Duodenal mucosa (tissue), 2 donors: ENCODE results near the gene COX8C.

ENCODE experiments used
- H3K27ac ChIP-seq: one replicate; pipeline ENCODE4 v1.7.0; 2013; ENCODE audit warnings: low read depth, low read length
- H3K27me3 ChIP-seq, 2 donors: one replicate each; pipeline ENCODE4 v1.7.0; 2013; ENCODE audit warnings: low read length in 2 of 2, control low read depth in 1 of 2; ENCODE audit not compliant: insufficient read depth in 2 of 2, control insufficient read depth in 1 of 2
- H3K36me3 ChIP-seq, 2 donors: one replicate each; pipeline ENCODE4 v1.7.0; 2013; ENCODE audit warnings: low read length in 2 of 2, control low read depth in 1 of 2; ENCODE audit not compliant: insufficient read depth in 2 of 2, control insufficient read depth in 1 of 2
- H3K4me1 ChIP-seq, 2 donors: one replicate each; pipeline ENCODE4 v1.7.0; 2013; ENCODE audit warnings: low read length in 2 of 2, control low read depth in 1 of 2; ENCODE audit not compliant: insufficient read depth in 2 of 2, control insufficient read depth in 1 of 2
- H3K4me3 ChIP-seq, 2 donors: one replicate each; pipeline ENCODE4 v1.7.0; 2013; ENCODE audit warnings: low read length in 2 of 2, low read depth in 1 of 2
- H3K9ac ChIP-seq, 2 donors: one replicate each; pipeline ENCODE4 v1.7.0; 2013; ENCODE audit warnings: low read length in 2 of 2, low read depth in 1 of 2
- H3K9me3 ChIP-seq, 2 donors: one replicate each; pipeline ENCODE4 v1.7.0; 2013; ENCODE audit warnings: low read length in 2 of 2, control low read depth in 1 of 2; ENCODE audit not compliant: control insufficient read depth in 1 of 2

COX8C gene

GRCh38 chr14:93346926-93347721 lies at the start of gene COX8C:
TSS of gene COX8C (plus strand) at chr14:93347182. CDS start at chr14:93347269, 87 bp downstream.
- Histone ChIP-seq H3K9me3 (peaks cover 0 to 2% of the 10 kb centered on the region in 2 donors), H3K9ac (no peak within 1 kb of the TSS), H3K27me3 (no peaks in the 10 kb centered on the region), H3K4me3 (no peak within 1 kb of the TSS), H3K27ac (no peak within 1 kb of the TSS), H3K4me1 (no peaks in the 10 kb centered on the region), H3K36me3 (no peaks in the 10 kb centered on the region)

- no peaks in the 10 kb centered on the region for H3K9me3 ChIP-seq
- peaks cover 0 to 6% of the 10 kb centered on the region in 2 donors for H3K36me3 ChIP-seq
- peaks cover 0 to 5% of the 10 kb centered on the region in 2 donors for H3K4me1 ChIP-seq
- H3K27ac ChIP-seq: no peak overlapping the region
- no peaks in the 10 kb centered on the region for H3K27me3 ChIP-seq
- no peak overlapping the region for H3K9ac ChIP-seq
- H3K4me3 ChIP-seq: no peak overlapping the region
Measured at GRCh38 chr14:93299416-93299815, 47.6 kb upstream of the COX8C start.

DNA sequence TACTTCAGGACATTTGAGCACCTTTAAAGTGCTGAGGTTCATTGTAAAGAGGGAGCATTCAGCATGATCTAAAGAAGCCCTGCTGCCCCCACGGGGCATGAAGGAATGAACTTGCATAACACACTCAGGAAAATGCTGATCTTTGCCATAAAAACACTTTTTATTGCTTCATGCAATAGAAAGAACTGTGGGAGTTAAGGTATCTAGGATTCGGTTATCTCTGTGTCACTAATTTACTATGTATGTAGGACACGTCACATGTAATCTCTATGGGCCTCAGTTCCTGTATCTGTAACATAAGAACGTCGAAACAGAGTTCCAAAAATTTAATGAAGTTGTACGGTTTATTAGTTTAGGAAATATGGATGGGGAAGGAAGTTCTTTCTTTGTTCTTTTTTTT lies 47.1 kb upstream of the COX8C start:
- Histone ChIP-seq H3K27ac (no peak overlapping the region), H3K4me3 (no peak overlapping the region), H3K36me3 (peaks cover 0 to 3% of the 10 kb centered on the region in 2 donors), H3K27me3 (no peaks in the 10 kb centered on the region), H3K9me3 (no peaks in the 10 kb centered on the region), H3K4me1 (peaks cover 4 to 10% of the 10 kb centered on the region in 2 donors), H3K9ac (no peak overlapping the region)

GRCh38 chr14:93301821-93302447 lies 45.0 kb upstream of the COX8C start:
- H3K9me3 ChIP-seq: no peaks in the 10 kb centered on the region
- H3K4me1 ChIP-seq: peaks cover 8 to 17% of the 10 kb centered on the region in 2 donors
- H3K27ac ChIP-seq: no peak overlapping the region
- H3K4me3 ChIP-seq: no peak overlapping the region
- no peaks in the 10 kb centered on the region for H3K27me3 ChIP-seq
- peaks cover 0 to 3% of the 10 kb centered on the region in 2 donors for H3K36me3 ChIP-seq
- H3K9ac ChIP-seq: no peak overlapping the region

DNA sequence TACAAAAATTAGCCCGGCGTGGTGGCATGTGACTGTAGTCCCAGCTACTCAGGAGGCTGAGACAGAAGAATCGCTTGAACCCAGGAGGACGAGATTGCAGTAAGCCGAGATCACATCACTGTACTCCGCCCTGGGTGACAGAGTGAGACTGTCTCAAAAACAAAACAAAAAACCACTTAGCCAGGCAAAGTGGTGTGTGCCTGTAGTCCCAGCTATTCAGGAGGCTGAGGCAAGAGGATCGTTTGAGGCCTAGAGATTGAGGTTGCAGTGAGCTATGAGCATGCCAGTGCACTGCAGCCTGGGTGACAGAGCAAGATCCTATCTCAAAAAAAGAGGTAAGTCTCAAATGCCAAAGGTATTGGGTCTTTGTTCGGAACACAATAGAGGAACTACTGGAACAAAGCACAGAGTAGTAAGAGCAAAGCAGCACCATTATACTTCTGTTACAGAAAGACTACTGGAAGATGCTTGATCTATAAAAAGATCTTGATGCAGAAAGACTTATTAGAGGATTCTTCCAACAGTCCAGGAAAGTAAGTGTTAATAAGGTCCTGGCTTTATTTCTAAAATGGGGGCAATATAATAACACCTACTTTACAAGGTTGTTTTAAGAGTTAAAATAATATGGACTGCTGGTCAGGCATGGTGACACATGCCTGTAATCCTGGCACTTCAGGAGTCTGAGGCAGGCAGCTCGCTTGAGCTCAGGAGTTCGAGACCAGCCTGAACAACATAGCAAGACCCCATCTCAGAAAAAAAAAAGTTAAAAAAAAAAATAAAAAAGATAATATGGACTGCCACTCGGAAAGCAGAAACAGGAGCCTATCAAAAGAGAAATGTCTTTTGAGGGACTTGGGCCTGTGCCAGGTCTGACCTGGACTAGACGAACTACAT lies 44.0 kb upstream of the COX8C start:
- H3K27ac ChIP-seq: no peak overlapping the region
- H3K4me1 ChIP-seq: peaks cover 8 to 17% of the 10 kb centered on the region in 2 donors

DNA sequence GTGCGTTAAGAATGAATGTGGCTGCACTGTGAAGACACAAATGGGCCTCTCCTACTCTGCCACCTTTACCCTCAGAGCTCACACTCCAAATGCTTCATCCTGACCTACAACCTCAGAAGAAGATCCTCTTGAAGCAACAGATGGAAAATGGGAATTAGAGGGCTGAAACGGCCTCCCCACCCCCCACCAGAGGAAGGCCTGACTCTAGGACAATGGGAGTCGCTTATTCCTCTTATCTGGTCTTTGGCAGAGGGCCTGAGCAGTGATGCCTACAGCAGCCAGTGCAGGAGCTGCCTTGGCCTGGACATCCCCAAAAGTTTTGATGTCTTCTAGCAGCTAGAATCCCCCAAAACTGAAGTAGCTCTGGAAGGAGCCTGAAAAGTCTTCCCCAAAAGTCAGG lies 43.3 kb upstream of the COX8C start:
- no peaks in the 10 kb centered on the region for H3K27me3 ChIP-seq
- H3K27ac ChIP-seq: no peak overlapping the region
- H3K4me3 ChIP-seq: no peak overlapping the region
- peaks cover 8 to 17% of the 10 kb centered on the region in 2 donors for H3K4me1 ChIP-seq
- H3K9ac ChIP-seq: no peak overlapping the region
- no peaks in the 10 kb centered on the region for H3K9me3 ChIP-seq
- peaks cover 0 to 3% of the 10 kb centered on the region in 2 donors for H3K36me3 ChIP-seq

More for the DNA sequence above, 44.0 kb upstream of the COX8C start:
- peaks cover 0 to 3% of the 10 kb centered on the region in 2 donors for H3K36me3 ChIP-seq
- no peak overlapping the region for H3K9ac ChIP-seq
- H3K9me3 ChIP-seq: no peaks in the 10 kb centered on the region
- H3K4me3 ChIP-seq: no peak overlapping the region
- H3K27me3 ChIP-seq: no peaks in the 10 kb centered on the region

GRCh38 chr14:93304771-93305170 lies 42.2 kb upstream of the COX8C start:
- Histone ChIP-seq H3K36me3 (peaks cover 0 to 3% of the 10 kb centered on the region in 2 donors), H3K4me3 (no peak overlapping the region), H3K27ac (no peak overlapping the region), H3K9ac (no peak overlapping the region), H3K9me3 (no peaks in the 10 kb centered on the region), H3K27me3 (no peaks in the 10 kb centered on the region), H3K4me1 (peaks cover 14 to 24% of the 10 kb centered on the region in 2 donors)

DNA sequence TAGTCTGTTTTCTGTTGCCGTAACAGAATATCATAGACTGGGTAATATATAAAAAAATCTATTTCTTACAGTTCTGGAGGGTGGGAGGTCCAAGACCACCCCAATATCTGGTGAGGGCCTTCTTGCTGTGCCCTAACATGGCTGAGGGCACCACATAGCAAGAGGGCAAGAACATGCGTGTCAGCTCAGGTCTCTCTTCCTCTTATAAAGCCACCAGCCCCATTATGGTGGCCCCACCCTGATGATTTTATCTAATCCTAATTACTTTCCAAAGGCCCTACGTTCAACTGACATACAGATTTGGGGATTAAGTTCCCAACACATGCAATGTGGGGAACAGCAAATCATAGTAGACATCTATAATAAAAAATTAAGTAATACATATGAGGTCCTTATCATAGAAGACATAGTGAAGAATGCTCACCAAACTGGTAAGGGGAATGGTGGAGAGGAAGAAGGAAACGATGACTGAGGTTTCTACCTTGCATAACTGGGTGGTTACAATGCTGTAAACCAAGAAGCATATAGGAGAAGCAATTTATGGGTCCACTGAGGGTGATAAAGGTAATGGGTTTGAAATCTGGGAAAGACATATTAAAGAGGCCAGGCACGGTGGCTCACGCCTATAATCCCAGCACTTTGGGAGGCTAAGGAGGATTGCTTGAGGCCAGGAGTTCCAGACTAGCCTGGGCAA lies 41.1 kb upstream of the COX8C start:
- peaks cover 0 to 3% of the 10 kb centered on the region in 2 donors for H3K36me3 ChIP-seq
- H3K9ac ChIP-seq: no peak overlapping the region
- H3K4me1 ChIP-seq: peaks cover 14 to 24% of the 10 kb centered on the region in 2 donors
- no peak overlapping the region for H3K27ac ChIP-seq
- no peak overlapping the region for H3K4me3 ChIP-seq
- no peaks in the 10 kb centered on the region for H3K27me3 ChIP-seq
- H3K9me3 ChIP-seq: no peaks in the 10 kb centered on the region

- no peak overlapping the region for H3K9ac ChIP-seq
Measured at GRCh38 chr14:93306812-93307211, 40.2 kb upstream of the COX8C start.

More at GRCh38 chr14:93306812-93307211, 40.2 kb upstream of the COX8C start:
- no peaks in the 10 kb centered on the region for H3K9me3 ChIP-seq
- no peak overlapping the region for H3K4me3 ChIP-seq
- no peaks in the 10 kb centered on the region for H3K27me3 ChIP-seq
- H3K27ac ChIP-seq: no peak overlapping the region
- H3K36me3 ChIP-seq: peaks cover 0 to 1% of the 10 kb centered on the region in 2 donors
- peaks cover 14 to 29% of the 10 kb centered on the region in 2 donors for H3K4me1 ChIP-seq
